Erythroblast (primary cell): Measurements from ENCODE around the gene TBX1.

Experiments
- GATA1 ChIP-seq: IDR thresholded peaks from 2 replicates; pipeline ENCODE4 v1.6.1; 2011; ENCODE audit warnings: low read depth, mild to moderate bottlenecking, control low read depth, low read length, moderate library complexity
- POLR2A ChIP-seq: IDR thresholded peaks from 2 replicates; pipeline ENCODE4 v1.6.1; 2011; ENCODE audit warnings: mild to moderate bottlenecking, low read length

GRCh38 chr22:19806213-19807160, 45.9 kb downstream of the TBX1 start:
- TF ChIP-seq POLR2A (no peak), GATA1 (no peak)
